Stimulated activated CD4-positive, alpha-beta T cell treated with anti-CD3 and anti-CD28 coated beads, Interleukin-15, amount 100 ng/mL, for 24 hours (primary cell): ENCODE results near the gene RTP2.

Experiments used
- DNase-seq: peaks from one replicate; pipeline ENCODE4 v3.0.0-alpha.2; 2020

The RTP2 gene

DNA sequence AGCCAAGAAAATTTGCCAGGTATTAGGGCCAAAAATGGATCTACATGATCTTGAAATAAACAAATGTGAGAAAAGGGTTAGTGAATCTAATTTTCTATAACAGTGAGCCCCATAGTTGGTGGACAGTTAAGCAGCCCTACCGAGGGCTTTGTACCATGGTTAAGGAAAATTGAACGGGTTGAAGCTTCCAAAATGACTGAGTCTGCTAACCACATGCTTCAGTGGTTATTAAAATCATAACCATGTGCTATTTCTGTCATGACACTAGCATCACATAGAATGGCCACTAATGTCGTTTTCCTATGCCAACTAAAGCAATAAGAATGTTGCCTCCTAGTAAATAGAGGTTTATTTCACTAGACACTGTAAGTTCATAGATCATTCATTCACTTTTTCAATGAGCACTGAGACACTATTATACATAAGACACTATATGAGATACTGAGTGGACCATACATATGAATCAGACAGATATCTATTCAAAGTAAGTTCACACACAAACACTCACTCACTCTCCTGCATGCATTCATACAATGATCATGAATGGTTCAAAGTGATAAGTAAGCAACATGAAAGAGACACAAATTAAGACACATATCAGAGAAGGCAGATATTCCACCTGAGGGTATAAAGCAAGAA, 36.5 kb downstream of the RTP2 start:
- no peak for DNase-seq

DNA sequence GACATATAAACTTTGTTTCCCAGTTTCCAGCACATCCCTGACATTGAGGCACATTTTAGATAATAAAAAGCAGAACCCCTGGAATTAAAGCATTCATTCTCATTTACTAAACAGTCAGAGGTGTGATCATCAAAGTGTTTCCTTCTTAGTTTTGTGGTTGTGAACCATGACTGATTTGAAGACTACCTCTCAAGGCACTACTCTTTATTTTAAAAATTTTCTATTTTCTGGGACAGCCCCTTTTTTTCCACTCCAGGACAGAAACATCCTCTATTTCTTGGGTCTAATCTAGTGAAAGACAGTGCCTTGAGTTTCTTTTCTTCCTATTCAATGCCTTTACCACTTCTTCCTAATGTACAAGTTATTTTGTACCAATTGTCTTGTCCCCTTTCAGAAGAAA, 37.3 kb downstream of the RTP2 start:
- DNase-seq, result no peak

DNA sequence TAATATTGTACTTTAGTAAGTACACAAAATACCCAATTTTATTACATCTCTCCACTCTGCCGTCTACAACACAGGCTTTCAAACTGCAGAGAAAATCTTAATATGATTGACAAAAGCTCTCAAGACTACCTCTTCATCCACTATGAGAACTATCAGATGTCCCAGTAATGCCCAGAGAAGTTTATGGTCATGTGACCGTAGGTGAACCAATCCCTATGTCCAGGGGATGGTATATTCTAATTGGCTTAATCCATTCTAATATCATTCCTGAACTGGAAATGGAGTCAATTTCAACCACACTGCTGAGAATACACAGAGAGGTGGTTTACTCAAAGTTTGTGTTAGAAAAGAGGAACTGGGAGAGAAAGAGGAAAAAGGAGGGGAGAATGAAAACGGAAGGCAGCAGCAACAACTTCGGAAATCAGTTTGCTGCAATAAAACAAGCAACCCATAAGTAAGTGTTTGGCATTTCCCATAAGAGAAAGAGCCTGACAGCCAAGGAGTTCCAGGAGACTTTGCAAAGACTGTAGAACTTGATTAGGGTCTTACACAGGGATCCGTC, 39.4 kb downstream of the RTP2 start:
- no peak for DNase-seq

DNA sequence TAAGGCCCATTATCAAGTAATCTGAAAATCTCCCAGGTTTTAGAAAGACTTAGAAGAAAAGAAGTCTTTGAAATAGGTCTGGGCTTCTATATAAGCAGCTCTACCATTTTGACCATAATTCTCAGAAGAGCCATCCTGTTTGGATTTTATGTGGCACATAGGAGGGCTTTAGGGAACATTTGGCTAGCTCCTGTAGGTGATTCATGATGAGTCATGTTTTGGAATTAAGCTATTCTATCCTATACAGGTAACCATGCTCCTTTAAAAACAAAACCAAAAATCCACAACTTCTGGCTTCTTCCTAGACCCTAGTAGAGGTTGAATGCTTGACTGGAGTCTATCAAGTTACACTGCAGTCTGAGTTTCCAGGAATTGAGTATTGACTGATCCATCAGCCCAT, 41.1 kb downstream of the RTP2 start:
- no peak for DNase-seq

DNA sequence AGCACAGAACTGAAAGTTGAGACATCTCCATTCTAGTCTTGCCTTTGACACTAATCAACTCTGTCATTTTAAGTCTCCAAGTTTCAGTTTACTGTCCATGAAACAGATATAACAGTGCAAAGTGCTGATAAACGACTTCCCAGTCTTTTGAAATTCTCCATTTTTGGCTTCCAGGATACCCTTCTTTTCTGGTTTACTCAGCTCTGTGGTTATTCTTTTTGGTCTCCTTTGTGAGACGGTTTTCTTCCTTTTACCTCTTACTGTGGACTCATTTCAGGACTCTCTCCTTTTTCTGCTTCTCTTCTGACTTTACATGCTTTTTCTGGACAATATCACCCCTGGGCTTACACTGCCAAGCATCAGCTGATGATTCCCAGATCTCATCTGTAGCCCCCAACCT, 51.1 kb downstream of the RTP2 start:
- no peak for DNase-seq
